K562 (cell line): Measurements from ENCODE around the gene PPP1R3A. TPM values are rescaled to one million over a fixed set of nuclear protein-coding genes. Genes with fewer than 3 reads are reported as not detected.

Experiments used
- CTBP1 ChIP-seq: fragments of 450-650 bp; IDR thresholded peaks from 2 replicates; pipeline ENCODE4 v1.6.1; 2016; ENCODE audit warnings: borderline replicate concordance
- FOXP1 ChIP-seq: sonication (generic); formaldehyde crosslinking; IDR thresholded peaks from 2 replicates; pipeline ENCODE4 v1.8.0; 2022; ENCODE audit warnings: mild to moderate bottlenecking, missing genetic modification reagents
- HDAC2 ChIP-seq: fragments of 450-650 bp; IDR thresholded peaks from 2 replicates; pipeline ENCODE4 v1.6.1; 2016; ENCODE audit warnings: mild to moderate bottlenecking
- HMGN3 ChIP-seq: IDR thresholded peaks from 2 replicates; pipeline ENCODE4 v1.6.1; 2011; ENCODE audit warnings: borderline replicate concordance, low read depth, mild to moderate bottlenecking, mixed read lengths, low read length; ENCODE audit not compliant: insufficient read length; ENCODE audit errors: extremely low read depth
- RBM22 ChIP-seq: fragments of 200-400 bp; formaldehyde crosslinking; IDR thresholded peaks from 2 replicates; pipeline ENCODE4 v1.6.1; 2018; ENCODE audit warnings: low read length, low read depth; ENCODE audit not compliant: poor library complexity, severe bottlenecking
- SIX5 ChIP-seq, 2 experiments: IDR thresholded peaks; 2 replicates each; pipeline ENCODE4 v1.6.1; 2011; ENCODE audit warnings: low read length in 2 of 2, borderline replicate concordance in 1 of 2, low read depth in 1 of 2, mild to moderate bottlenecking in 1 of 2, moderate library complexity in 1 of 2; ENCODE audit not compliant: insufficient read depth in 1 of 2
- SMARCE1 ChIP-seq: fragments of 450-650 bp; IDR thresholded peaks from 2 replicates; pipeline ENCODE4 v1.7.1; 2016; ENCODE audit warnings: mild to moderate bottlenecking
- SP2 ChIP-seq: IDR thresholded peaks from 2 replicates; pipeline ENCODE4 v1.6.1; 2011; ENCODE audit warnings: mild to moderate bottlenecking, low read depth, low read length, moderate library complexity; ENCODE audit not compliant: poor library complexity, severe bottlenecking; ENCODE audit errors: extremely low read depth
- ZNF197 ChIP-seq: fragments of 200-800 bp; sonication (Bioruptor generic); IDR thresholded peaks from 2 replicates; pipeline ENCODE4 v1.6.1; 2016; ENCODE audit warnings: low read depth, missing genetic modification characterization, missing compliant biosample characterization
- polyA plus RNA-seq, 8 experiments: library from polyadenylated mRNA; depleted of rRNA in 4 of 8; stranded (reverse) in 5 of 8; unstranded in 3 of 8; fragments of >200 nt; fragmentation: Nextera tagmentation in 2 of 8; fragmentation: Illumina TruSeq in 1 of 8; extraction: Ambion mirVana in 2 of 8; extraction: Trizol in 1 of 8; gene quantifications; 2 replicates each; pipeline versions ENCODE4 v1.2.1 to v1.2.3, GENCODE V29; 2011 to 2014; ENCODE audit warnings: inconsistent platforms in 1 of 8, missing spikeins in 1 of 8
- total RNA-seq, 7 experiments: library from RNA; depleted of rRNA in 6 of 7; stranded (reverse); fragments of >200 nt in 6 of 7; fragmentation: Illumina TruSeq in 2 of 7; extraction: Trizol in 2 of 7; gene quantifications; 2 replicates each; pipeline versions ENCODE4 v1.2.1 to v1.2.3, GENCODE V29; 2011 to 2021; ENCODE audit warnings: low replicate concordance in 1 of 7
- TF ChIP-seq, protein P1 (sequence below): fragments of 250-450 bp; sonication (Bioruptor Pico); IDR thresholded peaks from 2 replicates; pipeline ENCODE4 v1.5.0; 2021; ENCODE audit warnings: mild to moderate bottlenecking, moderate library complexity

Gene PPP1R3A
- total and polyA plus RNA-seq, 9 of the 15 experiments (the other 6 are each of a cell fraction or from before 2014, with no cell fraction given): 0.01 to 0.03 TPM; not detected in 7

- TF ChIP-seq FOXP1 (no peak), RBM22 (no peak), SP2 (no peak), SIX5 (IDR thresholded peaks at IDR 0.05; ENCODE audit: borderline replicate concordance in 1 of 2, insufficient read depth in 1 of 2, low read depth in 1 of 2, low read length in 2 of 2) (no peak), HMGN3 (no peak), SMARCE1 (no peak), HDAC2 (no peak), ZNF197 (CRISPR knock-in tag) (no peak), CTBP1 (no peak)
- TF ChIP-seq, protein P1, sequence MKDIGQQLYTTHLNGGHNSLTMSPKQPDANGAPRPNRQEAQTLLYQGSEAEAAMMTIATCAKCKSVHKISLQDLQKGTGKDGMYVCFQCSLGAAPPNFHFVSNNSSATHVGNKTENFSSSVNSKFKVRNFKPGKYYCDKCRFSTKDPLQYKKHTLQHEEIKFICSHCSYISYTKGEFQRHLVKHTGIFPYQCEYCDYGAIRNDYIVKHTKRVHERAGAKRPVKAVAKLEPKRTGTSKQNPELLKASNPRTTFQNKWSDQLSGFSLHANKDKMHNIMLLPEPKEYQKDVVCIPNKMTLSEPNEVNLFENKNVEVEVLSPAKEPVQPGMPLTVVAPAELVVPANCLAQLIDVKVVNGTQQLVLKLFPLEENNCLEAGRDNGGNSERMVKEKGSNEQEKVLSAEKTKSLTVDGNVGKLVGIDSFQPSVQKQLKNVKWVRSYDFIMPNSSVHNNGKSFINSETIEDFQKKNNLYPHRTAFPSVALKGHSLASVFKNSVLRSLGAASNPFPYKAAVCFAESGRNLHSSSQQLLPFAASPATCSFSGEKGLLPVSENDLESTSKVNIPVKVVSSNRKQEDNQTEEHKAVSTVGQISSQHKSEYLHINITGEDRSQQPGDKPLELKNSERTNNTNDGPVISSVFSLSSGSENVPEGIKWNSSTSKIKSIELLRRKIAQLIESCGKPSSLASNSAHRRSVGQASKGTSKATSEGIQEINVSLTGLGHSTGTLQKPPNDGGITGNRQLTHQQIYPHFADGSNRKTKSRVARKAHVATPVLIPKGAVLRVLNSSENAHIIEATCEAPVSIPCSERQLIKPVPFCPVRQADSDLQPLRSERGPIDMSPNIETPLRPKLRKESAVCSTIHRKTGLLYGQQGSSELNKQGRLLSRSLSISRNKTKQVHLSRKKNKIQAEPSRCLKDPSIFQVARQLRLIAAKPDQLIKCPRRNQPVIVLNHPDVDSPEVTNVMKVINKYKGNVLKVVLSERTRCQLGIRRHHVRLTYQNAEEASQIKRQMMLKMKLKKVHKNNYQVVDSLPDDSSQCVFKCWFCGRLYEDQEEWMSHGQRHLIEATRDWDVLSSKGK: no peak
Measured at GRCh38 chr7:113918946-113919345, at the start of gene PPP1R3A (continued).
